C4-2B (cell line): ENCODE results near the gene XPO1.

ENCODE experiments used
- ZFX ChIP-seq: fragments of 450-650 bp; IDR thresholded peaks from 2 replicates; pipeline ENCODE4 v1.6.1; 2017
- TF ChIP-seq, protein P1 (sequence below): fragments of 450-650 bp; conservative IDR thresholded peaks from 2 replicates; pipeline ENCODE4 v1.5.1; 2017; ENCODE audit warnings: mild to moderate bottlenecking

DNA sequence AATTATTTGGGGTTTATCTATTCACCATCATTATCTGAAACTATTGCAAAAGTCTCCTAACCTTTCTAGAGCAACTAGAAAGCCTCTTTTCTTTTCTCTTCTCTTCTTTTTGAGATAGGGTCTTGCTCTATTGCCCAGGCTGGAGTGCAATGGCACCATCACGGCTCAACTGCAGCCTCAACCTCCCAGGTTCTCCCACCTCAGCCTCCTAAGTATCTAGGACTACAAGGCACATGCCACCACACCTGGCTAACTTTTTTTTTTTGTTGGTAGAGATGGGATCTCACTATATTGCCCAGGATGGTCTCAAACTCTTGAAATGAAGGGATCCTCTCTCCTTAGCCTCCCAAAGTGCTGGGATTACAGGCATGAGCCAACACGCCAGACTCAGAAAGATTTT is 24.5 kb upstream of the XPO1 start:
- TF ChIP-seq, protein P1, sequence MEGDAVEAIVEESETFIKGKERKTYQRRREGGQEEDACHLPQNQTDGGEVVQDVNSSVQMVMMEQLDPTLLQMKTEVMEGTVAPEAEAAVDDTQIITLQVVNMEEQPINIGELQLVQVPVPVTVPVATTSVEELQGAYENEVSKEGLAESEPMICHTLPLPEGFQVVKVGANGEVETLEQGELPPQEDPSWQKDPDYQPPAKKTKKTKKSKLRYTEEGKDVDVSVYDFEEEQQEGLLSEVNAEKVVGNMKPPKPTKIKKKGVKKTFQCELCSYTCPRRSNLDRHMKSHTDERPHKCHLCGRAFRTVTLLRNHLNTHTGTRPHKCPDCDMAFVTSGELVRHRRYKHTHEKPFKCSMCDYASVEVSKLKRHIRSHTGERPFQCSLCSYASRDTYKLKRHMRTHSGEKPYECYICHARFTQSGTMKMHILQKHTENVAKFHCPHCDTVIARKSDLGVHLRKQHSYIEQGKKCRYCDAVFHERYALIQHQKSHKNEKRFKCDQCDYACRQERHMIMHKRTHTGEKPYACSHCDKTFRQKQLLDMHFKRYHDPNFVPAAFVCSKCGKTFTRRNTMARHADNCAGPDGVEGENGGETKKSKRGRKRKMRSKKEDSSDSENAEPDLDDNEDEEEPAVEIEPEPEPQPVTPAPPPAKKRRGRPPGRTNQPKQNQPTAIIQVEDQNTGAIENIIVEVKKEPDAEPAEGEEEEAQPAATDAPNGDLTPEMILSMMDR, result no peak
- no peak for TF ChIP-seq ZFX
